HCT116 (cell line): ENCODE measurements around the gene SUN3.

Experiments
- CTCF ChIP-seq, 3 experiments: fragments of 200-600 bp in 1 of 3; sonication (generic) in 1 of 3; IDR thresholded peaks in 2 of 3; conservative IDR thresholded peaks in 1 of 3; 2 replicates each; pipeline ENCODE4 v1.5.1; 2012 to 2017; ENCODE audit warnings: low read depth in 2 of 3, low read length in 2 of 3, antibody characterized with exemption in 1 of 3, borderline replicate concordance in 1 of 3, control low read depth in 1 of 3, mild to moderate bottlenecking in 1 of 3, mixed read lengths in 1 of 3, mixed run types in 1 of 3, moderate library complexity in 1 of 3; ENCODE audit not compliant: insufficient read depth in 1 of 3
- MAX ChIP-seq: IDR thresholded peaks from 2 replicates; pipeline ENCODE4 v1.6.1; 2012
- POLR2A ChIP-seq: IDR thresholded peaks from 2 replicates; pipeline ENCODE4 v1.7.0; 2011; ENCODE audit warnings: borderline replicate concordance; ENCODE audit not compliant: insufficient read depth, insufficient read length; ENCODE audit errors: extremely low read depth
- POLR2AphosphoS5 ChIP-seq: IDR thresholded peaks from 2 replicates; pipeline ENCODE4 v1.6.1; 2011; ENCODE audit warnings: mild to moderate bottlenecking, low read depth, low read length, moderate library complexity
- REST ChIP-seq: IDR thresholded peaks from 2 replicates; pipeline ENCODE4 v1.6.1; 2012; ENCODE audit warnings: low read depth
- ZFX ChIP-seq: fragments of 450-650 bp; IDR thresholded peaks from 2 replicates; pipeline ENCODE4 v1.6.1; 2017

GRCh38 chr7:48004032-48004431 lies 24.9 kb downstream of the SUN3 start:
- TF ChIP-seq POLR2A (no peak), CTCF (IDR thresholded peaks at IDR 0.05 in 2 of 3, conservative IDR thresholded peaks at IDR 0.05 in 1 of 3; ENCODE audit: borderline replicate concordance in 1 of 3, insufficient read depth in 1 of 3, low read depth in 2 of 3, low read length in 2 of 3) (no peak), MAX (no peak), ZFX (no peak), POLR2AphosphoS5 (no peak), REST (no peak)
